ENCODE measurements around the gene OGFR.

- TF ChIP-seq CTCF (IDR thresholded peaks at IDR 0.05), result no peak
- TF ChIP-seq EZH2phosphoT487 (IDR thresholded peaks at IDR 0.05), result no peak
- TF ChIP-seq EZH2 (IDR thresholded peaks at IDR 0.05), result no peak
Measured at GRCh38 chr20:62804627-62805154, at the start of gene OGFR.

All from neural progenitor cell (in vitro differentiated cells).